HG03066 (cell line): Measurements from ENCODE around the gene THRB.

Source experiments
- ATAC-seq: cut with Tn5 transposase; IDR thresholded peaks from one replicate; pipeline ENCODE4 v1.9.1; 2021; ENCODE audit warnings: low read depth; ENCODE audit not compliant: unreplicated experiment

The THRB gene

DNA sequence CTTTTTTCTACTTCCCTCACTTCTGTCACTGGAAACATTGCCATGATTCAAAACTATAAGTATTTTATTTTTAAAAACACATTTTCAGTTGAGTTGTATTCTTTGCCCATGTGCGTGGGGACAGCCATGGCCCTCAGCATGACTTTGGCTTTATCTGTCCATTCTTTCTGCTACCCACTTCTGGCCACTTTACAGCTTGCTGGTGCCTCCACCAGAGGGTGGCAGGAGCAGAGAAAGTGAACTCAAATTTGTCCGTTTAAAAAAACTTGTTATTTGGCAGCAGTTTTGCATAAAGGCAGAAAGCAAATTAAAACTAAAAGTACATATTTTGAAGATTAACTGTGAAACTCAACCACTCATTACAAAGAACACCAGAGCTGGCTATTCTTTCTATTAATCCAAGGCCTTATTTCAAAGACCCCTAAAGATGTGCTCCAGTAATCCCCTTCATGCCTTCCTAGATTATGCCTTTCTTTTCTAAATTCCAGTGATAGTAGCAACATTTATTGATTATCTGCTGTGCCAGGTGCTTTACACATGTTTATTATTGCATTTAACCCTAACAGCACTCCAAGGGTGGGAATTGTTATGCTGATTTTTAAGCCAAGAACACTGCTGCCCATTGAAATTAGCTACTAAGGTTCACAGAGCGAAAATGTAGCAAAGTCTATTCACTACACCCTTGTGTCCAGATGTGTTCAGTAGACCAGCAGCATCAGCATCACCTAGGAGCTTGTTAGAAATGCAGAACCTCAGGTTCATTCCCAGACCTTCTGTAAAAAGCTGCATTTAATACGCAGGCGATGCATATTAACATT lies 134.8 kb downstream of the THRB start:
- ATAC-seq = no peak

DNA sequence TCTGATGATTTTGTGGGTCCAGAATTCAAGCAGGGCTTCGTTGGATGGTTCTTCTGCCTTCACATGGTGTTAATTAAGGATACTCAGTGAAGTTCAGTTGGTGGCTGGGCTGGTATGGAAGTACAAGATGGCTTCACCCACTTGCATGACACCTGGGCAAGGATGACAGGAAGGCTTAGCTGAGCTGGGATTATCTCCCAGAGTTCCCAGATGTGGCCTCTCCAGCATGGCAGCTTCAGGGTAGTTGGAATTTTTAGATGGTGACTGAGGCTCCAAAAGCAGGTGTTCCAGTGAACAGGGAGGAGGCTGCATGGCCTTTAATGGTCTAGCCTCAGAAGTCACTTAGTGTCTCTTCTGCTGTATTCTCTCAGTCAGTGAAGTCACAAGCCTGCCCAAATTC lies 135.5 kb downstream of the THRB start:
- ATAC-seq = no peak

DNA sequence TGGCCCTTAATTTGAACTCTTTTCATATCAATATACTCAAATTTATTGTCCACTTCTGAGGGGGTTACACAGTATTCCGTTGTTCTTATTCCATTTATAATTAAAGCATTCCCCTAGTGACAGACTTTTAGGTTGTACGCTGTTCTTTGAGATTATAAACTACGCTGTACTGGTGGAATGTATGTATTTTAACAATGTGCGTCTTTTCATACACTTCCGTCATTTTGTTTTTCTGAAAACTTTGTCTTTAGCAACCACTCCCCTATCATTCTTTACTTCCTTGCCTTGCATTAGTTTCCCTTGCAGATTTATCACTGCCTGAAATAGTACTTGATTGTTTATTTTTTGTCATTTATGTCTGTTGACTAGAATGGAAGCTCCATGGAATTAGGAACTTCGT lies 137.0 kb downstream of the THRB start:
- no peak for ATAC-seq

DNA sequence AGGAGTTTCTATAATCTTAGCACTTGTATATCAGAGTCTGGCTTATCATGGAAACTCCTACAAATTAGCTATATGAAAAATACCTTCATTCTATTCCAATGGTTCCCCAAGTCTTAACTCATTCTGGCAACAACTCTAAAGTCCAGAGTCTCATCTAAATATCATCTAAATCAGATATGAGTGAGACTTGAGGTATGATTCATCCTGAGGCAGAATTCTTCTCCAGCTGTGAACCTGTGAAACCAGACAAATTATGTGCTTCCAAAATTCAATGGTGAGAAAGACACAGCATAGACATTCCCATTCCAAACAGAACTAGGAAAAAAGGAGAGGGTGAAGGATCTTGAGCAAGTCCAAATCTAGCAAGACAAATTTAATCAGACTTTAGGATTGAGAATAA lies 138.8 kb downstream of the THRB start:
- no peak for ATAC-seq

DNA sequence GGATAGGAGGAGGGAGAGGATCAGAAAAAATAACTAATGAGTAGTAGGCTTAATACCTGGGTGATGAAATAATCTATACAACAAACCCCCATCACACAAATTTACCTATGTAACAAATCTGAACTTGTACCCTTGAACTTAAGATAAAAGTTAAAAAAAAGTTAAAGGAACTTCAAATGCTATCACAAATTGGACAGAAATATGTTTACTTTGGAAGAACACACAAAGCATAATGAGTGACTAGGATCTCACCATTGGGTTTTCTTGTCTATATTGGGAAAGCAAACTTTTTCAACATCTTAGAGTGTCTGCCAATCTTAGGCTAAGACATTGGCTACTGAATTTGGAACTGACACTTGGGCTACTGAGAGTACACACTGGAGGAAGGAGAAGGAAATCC lies 140.4 kb downstream of the THRB start:
- no peak for ATAC-seq

DNA sequence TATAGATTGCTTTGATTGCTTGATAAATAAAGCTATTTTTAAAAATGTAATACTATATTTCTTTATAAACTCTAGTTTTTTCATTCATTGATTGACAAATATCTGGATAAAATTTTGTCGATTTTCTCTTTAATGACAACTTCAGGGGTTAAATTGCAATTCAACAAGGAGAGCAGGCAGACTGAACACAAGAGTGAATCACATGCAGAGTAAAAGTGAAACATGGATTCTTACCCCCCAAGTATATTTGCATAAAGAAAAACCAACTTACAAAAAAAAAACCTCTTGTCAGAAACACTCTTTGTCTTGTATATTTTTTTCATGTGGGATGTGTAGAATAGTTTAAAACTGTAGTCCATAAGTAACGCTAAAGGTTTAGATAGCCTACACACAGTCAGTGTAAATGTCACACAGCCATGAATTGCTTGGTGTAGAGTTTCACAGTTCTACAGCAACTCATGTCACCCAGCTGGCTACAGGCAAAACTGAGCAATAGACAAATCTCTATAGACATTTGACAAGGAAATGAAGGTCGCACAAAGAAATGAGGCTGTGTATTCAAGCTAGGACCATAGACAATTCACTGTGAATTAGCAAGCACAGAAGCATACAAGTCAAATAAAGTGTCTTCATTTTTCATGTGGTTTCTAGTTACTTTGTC lies 141.6 kb downstream of the THRB start:
- no peak for ATAC-seq

DNA sequence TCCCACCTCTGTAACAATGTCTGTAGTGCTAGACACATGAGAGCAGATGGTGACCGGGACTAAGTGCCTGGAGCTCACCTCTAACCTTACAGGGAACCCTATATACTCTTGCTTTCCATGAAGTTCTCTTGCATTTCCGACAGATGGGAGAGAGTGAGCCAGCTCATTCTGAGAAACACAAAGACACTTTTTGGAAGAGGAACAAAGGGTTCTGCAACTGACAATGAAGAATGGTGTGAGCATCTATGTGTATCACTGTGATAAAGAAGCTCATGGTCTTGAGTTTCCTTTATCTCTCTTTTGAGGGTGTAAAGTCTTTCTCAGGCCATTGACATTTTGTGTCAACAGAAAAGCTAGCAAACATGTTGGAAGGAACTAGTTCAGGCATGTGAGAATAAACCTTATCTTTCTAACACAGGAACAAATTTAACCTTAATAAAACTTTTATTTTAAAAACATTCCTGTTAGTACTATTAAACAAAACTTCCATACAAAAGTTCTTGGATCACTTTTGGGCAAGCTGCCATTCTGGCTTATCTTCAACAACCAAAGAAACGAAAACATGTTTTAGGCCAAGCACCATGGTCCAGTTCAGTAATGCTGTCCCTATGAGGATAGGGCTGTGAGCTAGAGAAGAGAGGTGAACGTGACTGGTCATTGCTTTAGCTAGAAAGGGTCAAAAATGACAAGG lies 142.7 kb downstream of the THRB start:
- ATAC-seq = no peak

DNA sequence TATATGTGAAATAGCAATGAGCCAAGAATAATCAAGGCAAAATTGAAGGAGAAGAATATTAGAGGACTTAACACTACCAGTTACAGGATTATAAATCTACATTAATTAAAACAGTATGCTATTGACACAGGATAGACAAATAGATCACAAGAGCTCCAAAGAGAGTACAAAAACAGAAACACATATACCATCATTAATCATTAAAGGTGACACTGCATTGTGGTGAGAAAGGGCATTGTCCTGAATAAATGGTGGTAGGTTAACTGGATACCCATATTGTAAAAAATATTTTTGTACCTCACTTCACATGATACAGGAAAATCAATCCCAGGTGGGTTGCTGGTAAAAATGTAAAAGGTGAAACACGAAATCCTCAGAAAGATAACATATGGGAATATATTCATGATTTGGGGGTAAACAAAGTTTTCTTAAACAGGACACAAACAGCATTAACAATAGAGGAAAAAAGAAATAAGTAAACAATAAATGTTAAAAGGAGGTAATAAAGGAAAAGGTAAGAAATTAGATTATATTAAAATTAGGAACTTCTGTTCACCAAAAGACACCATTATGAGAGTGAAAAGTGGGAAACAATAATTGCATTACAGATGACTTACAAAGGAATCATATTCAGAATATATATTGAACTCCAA lies 145.2 kb downstream of the THRB start:
- ATAC-seq = no peak

DNA sequence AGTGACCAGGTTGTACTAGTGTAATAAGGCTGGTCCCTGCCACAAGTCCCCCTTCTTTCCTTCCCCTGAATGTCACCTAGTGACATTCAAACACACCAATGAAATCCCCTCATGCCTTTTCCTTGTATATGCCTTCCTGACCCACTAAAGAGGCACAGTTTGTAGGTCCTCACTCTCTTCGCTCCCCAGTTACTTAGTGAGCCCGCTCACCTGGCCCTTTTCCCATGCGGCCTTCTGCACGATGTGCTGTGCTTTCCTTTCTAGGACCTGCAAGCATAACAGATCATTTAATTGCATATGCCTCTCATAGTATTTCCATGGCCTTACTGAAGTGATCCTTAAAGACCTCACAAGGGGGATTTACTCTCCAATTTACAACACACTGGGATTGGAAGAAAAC lies 146.3 kb downstream of the THRB start:
- ATAC-seq = no peak

DNA sequence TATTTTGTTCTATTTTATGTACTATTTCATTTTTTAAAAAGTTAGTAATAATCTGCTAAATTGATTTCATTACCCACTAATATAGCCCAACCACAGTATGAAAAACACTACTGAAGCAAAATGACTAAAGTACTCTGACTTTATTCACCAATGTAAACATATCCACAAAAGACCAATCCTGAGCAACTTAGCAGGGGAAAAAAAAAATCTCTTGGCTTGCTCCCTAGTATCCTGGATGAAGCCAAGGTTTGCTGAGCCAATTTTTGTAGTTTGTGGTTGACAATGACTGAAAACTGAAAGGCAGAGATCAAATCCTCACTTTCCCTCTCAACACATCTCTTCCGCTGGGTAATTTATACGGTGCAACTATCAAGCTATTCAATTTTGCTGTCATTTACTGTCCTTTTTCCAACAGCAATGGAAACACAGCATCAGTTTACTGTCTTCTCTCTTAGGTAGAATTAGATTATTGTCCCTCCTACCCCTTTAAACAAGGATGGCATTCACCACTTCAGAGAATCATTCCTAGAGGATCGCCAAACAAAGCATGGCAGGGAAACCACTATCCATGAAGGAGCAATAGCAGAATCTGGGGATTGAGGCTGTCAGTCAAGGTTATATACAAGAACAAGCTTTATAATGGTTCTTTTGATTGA lies 149.7 kb downstream of the THRB start:
- no peak for ATAC-seq

DNA sequence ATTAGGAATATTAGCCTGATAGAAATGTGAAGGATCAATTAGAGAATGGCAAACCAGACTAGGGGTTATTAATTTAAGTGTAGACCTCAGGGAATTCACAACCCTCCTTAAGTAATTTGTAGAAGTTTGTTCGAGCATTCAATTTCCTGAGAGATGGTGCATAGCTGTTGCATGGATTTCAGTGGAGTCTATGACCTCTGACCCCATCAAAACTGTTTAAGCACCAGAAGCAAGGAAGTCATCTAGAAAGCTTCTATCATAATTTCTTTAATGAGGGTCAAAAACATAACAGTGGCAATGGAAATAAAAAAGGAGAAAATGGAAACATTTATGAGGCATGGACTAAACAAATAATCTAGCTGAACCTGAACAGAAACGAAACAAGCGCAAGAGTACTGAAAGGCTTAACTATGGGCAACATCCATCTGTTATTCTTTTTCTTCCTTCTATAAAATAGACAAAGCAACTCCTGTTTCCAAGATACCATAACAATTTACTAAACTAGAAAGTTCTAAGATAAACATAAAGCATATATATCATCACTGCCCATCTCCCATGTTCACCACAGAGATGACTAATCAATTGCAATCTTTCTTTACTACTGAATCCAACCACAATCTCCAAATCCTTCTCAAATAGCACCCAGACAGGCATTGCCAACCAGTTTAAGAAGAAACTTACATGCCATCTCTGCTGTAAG lies 151.4 kb downstream of the THRB start:
- no peak for ATAC-seq

DNA sequence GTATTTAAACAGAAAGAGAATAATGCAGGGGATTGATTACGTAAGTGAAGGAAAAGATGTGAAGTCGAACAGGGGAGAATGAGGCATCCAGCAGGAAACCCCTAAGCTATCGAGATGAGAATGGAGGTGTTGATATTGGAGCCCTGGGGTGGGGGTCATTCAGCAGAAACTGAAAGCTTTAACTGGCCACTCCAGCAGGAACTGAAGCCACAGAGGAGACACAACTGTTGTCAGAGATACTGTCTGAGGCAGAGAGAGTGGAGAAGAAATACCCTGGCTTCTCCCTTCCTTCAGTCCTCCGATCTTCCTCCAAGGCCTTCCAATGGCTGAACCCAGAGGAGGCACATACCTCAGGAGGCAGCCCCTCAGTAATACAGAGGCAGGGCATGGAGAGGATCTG lies 152.4 kb downstream of the THRB start:
- ATAC-seq = no peak

DNA sequence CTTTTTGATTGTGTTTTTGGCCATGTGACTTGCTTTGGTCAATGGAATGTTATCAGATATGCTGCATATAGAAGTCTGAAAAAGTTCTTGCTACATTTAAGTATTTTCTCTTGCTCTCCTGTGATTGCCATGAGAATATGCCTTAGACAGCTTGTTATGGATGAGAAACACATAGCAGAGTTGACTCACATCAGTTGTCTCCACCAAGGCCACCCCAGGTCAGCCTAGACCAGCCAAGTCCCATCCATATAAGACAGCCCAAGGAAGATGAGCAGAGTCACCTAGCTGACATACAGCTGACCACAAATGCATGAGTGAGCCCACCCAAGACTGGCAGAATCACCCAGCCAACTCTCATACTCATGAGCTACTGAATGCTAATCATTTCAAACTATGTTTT lies 153.0 kb downstream of the THRB start:
- ATAC-seq = no peak

DNA sequence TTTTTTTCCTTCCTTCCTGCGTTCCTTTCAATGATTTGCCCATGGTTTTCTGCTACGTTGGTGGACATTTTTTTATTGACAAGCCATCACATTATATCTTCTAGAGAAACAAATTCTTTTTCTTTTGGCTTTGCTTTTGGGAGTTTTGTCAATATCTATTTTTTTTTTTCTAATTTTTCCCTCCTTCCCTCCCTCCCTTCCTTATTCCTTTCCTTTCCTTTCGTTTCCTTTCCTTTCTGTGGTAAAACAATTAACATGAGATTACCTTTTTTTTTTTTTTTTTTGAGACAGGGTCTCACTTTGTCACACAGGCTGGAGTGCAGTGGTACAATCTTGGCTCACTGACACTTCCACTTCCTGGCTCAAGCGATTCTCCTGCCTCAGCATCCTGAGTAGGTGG lies 153.7 kb downstream of the THRB start:
- ATAC-seq = no peak

DNA sequence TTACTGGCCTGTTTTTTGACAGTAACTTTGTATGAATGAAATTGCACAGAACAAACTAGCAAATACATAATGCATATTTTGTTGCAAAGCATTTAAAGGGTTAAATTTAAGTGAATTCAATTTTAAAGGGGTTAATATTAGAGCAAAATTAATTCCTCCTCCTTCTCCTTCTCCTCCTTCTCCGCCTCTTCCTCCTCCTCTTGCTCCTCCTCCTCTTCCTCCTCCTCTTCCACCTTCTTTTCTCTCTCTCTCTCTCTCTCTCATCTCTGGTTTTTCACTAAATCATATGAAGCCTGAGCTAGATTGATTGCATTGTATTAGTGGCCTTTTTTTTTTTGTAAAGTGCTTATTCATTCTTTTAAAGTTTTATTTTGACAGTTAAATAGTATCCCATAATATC lies 154.5 kb downstream of the THRB start:
- ATAC-seq = no peak

DNA sequence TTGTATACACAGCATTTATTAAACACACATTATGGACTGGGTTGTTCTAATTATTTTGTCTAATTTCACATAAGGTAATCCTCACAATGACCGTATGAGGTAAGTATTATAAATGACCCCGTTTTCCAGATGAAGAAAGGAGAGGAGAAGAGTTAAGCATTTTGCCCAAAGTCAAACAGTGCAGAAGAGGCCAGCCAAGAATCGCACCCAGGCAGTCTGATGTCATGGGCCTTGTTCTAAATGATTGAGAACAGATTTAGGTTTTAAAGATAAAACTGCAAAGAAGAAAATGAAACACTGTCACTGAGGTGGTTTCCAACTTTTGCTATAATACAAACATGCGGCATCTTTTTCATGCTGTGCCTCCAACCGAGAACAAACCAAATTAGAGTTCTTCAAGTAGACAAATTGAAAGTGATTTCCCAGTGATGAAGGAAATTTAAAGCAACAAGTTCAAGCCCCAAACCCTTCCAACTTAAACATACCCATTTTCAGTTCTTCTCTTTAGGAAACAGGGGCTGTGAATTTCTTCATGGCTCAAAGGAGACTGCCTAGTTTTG lies 155.3 kb downstream of the THRB start:
- no peak for ATAC-seq

DNA sequence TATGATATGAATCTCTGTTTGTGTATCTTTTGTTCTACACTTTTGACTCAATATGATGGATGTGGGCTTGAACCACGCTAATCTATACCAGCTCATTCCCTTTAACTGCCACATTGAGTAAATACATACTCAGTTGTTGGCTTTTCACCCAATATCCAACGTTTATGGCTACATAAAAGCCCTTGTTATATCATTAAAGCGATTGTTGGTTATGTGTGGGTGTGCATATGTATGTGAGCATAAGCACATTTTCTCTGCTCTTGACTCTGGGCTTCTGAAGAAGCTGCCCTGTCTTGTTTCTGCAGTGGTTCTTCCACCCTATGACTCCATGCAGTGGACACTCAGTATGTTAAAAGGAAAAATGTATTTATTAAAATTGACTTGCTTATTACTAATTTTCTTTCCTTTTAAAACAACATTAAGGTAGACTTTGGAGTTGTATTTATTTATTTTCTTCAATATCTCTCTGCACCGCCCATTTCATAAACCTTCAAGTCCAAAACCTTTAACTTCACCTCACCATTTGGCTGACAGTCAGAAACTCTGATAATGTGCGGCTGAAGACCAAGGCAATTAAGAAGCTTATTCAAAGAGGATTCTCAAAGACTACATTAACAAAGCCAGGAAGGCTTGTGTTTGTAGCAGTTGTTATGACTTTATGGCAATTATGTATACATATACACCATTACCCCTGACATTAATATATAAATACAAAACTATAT lies 156.1 kb downstream of the THRB start:
- ATAC-seq = no peak

DNA sequence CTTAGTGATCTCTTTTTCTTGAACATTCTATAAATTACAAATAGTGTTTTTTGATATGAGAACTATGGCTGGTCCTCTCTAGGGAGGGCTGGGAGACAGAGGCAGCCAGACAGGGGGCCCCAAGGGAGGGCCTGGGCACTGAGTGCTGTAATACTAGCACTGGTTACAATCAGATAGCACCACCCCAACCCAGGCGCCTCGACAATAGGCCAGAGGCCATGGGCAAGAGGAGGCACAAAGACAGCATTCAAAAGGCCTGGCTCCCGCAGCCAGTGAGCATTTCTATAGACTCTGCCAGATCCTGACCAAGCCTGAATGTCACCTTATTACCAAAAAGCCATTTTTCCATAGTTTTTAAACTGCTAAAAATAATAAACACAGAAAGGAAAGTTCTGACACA lies 158.5 kb downstream of the THRB start:
- no peak for ATAC-seq

DNA sequence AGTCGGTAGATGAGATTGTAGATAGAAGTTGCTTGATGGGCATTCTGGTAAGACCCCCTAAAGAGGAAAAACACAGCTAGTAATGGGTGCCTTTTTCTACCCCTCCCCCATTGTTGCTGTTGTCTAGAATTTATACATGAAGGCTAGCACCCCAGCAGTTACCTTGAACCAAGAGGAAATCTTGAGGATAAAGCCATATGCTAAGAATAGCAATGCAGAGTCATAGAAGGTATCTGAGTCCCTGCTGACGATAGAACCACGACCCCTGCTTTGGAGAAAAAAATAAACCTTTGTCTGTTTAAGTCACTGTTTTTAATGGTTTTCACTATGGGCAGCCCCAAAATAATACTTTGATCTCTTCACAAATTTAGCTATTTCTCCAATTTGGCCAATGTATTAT lies 162.6 kb downstream of the THRB start:
- no peak for ATAC-seq
